ENCODE results near the gene MORN1.
A peak's percentile ranks its signal among the peaks of the same experiment; 100 is the strongest.

Gene MORN1

GRCh38 chr1:2303781-2304180, 87.6 kb downstream of the MORN1 start:
- Histone ChIP-seq H3K27ac (no peak overlapping the region), H3K9me3 (ENCODE audit: low read depth, low read length) (no peaks in the 10 kb centered on the region), H3K9ac (ENCODE audit: insufficient read length) (no peak overlapping the region), H3K4me3 (no peak overlapping the region), H3K36me3 (ENCODE audit: insufficient read depth, low read length) (peaks cover 38% of the 10 kb centered on the region)
- no peak for DNase-seq (ENCODE audit: low read depth, low spot score)
- no peak for TF ChIP-seq POLR2AphosphoS5 (IDR thresholded peaks at IDR 0.05; ENCODE audit: borderline replicate concordance, low read depth, low read length)
- TF ChIP-seq FOXP2 (optimal IDR thresholded peaks at IDR 0.05; ENCODE audit: control extremely low read depth, extremely low read length, insufficient read depth) = no peak
- TF ChIP-seq EZH2 (IDR thresholded peaks at IDR 0.05) = no peak

GRCh38 chr1:2303016-2303775, 88.2 kb downstream of the MORN1 start:
- no peak for DNase-seq (ENCODE audit: low read depth, low spot score)
- Histone ChIP-seq H3K36me3 (ENCODE audit: insufficient read depth, low read length) (peaks cover 33% of the 10 kb centered on the region), H3K4me3 (no peak overlapping the region), H3K9me3 (ENCODE audit: low read depth, low read length) (no peaks in the 10 kb centered on the region), H3K9ac (ENCODE audit: insufficient read length) (no peak overlapping the region), H3K27ac (no peak overlapping the region)
- no peak for TF ChIP-seq EZH2 (IDR thresholded peaks at IDR 0.05)
- no peak for TF ChIP-seq FOXP2 (optimal IDR thresholded peaks at IDR 0.05; ENCODE audit: control extremely low read depth, extremely low read length, insufficient read depth)
- no peak for TF ChIP-seq POLR2AphosphoS5 (IDR thresholded peaks at IDR 0.05; ENCODE audit: borderline replicate concordance, low read depth, low read length)

DNA sequence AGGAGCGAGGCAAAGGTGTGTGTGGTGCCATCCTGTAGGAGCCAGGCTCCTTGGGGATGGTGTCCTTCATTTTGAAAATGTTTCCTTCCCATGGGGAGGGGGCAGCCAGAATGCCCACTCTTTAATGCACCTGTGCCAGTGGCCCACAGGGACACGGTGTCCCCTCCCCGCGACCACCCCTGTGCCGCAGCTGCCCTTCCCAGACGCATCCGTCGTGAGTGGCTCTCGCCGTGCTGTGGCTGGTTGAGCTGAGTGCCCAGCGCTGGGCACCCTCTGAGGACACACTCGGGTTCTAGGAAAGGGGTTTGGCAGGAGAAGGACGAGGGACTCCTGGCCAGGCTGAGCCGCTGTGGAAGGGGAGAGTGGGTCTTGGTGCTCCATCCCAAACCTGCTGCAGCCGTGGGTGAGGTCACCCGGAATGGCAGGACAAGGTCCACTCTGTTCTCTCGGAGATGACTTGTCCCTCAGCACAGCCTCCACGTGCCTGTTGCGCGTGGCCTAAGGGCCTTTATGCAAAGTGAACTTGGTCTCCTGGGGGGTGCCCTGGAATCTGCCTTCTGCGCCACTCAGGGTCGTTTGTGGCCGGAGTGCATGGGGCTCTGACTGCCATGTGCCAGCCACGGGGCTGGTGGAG, 88.9 kb downstream of the MORN1 start:
- DNase-seq (ENCODE audit: low read depth, low spot score) = no peak
- TF ChIP-seq POLR2AphosphoS5 (IDR thresholded peaks at IDR 0.05; ENCODE audit: borderline replicate concordance, low read depth, low read length) = no peak
- TF ChIP-seq EZH2 (IDR thresholded peaks at IDR 0.05) = no peak
- TF ChIP-seq FOXP2 (optimal IDR thresholded peaks at IDR 0.05; ENCODE audit: control extremely low read depth, extremely low read length, insufficient read depth) = no peak
- no peak overlapping the region for H3K9ac ChIP-seq (ENCODE audit: insufficient read length)
- peaks cover 25% of the 10 kb centered on the region for H3K36me3 ChIP-seq (ENCODE audit: insufficient read depth, low read length)
- no peak overlapping the region for H3K27ac ChIP-seq
- no peak overlapping the region for H3K4me3 ChIP-seq
- no peaks in the 10 kb centered on the region for H3K9me3 ChIP-seq (ENCODE audit: low read depth, low read length)

DNA sequence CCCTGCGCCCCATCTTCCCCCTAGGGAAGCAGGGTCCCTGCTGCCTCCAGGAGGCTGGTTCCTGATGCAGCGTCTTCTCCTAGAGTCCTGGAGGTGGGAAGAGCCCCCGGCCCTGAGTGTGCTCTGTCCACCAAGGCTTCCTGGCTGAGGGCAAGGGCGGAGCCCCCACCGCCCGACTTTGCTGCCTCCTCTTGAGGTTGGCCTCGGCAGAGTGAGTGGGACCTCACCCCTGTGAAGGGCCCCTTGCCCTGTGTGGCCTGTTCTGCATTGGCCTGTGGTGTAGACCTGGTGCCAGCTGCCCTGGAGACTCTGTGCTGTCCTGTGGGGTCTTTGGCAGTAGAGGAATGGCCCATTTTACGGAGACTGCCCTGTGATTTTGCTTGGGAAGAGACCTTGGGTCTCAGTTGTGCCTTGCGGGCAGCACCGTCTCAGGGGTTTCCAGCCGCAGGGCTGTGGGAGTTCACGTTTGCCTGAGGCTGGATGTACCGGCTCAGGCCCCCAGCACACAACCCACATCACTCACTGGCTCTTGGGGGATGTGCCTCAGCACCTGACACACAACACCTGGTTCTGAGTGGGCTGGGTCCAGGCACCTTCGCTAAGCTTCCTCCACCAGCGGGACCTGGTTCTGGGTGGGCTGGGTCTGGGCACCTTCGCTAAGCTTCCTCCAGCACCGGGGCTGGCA, 89.6 kb downstream of the MORN1 start:
- peaks cover 18% of the 10 kb centered on the region for H3K36me3 ChIP-seq (ENCODE audit: insufficient read depth, low read length)
- H3K9ac ChIP-seq (ENCODE audit: insufficient read length) = no peak overlapping the region
- TF ChIP-seq FOXP2 (optimal IDR thresholded peaks at IDR 0.05; ENCODE audit: control extremely low read depth, extremely low read length, insufficient read depth) = no peak
- TF ChIP-seq EZH2 (IDR thresholded peaks at IDR 0.05) = no peak
- no peak for TF ChIP-seq POLR2AphosphoS5 (IDR thresholded peaks at IDR 0.05; ENCODE audit: borderline replicate concordance, low read depth, low read length)
- H3K4me3 ChIP-seq = no peak overlapping the region
- DNase-seq (ENCODE audit: low read depth, low spot score) = no peak
- no peaks in the 10 kb centered on the region for H3K9me3 ChIP-seq (ENCODE audit: low read depth, low read length)
- H3K27ac ChIP-seq = no peak overlapping the region

GRCh38 chr1:2300851-2301606, 90.3 kb downstream of the MORN1 start:
- H3K9ac ChIP-seq (ENCODE audit: insufficient read length) = peak overlapping the region; percentile 32
- peaks cover 15% of the 10 kb centered on the region; the same call in 1 of the 2 replicates for H3K36me3 ChIP-seq (ENCODE audit: insufficient read depth, low read length)
- DNase-seq (ENCODE audit: low read depth, low spot score) = peak; percentile 37
- peak overlapping the region; percentile 71 for H3K4me3 ChIP-seq
- no peaks in the 10 kb centered on the region for H3K9me3 ChIP-seq (ENCODE audit: low read depth, low read length)
- peak overlapping the region; percentile 64 for H3K27ac ChIP-seq
- no peak for TF ChIP-seq POLR2AphosphoS5 (IDR thresholded peaks at IDR 0.05; ENCODE audit: borderline replicate concordance, low read depth, low read length)
- no peak for TF ChIP-seq EZH2 (IDR thresholded peaks at IDR 0.05)
- no peak for TF ChIP-seq FOXP2 (optimal IDR thresholded peaks at IDR 0.05; ENCODE audit: control extremely low read depth, extremely low read length, insufficient read depth)

DNA sequence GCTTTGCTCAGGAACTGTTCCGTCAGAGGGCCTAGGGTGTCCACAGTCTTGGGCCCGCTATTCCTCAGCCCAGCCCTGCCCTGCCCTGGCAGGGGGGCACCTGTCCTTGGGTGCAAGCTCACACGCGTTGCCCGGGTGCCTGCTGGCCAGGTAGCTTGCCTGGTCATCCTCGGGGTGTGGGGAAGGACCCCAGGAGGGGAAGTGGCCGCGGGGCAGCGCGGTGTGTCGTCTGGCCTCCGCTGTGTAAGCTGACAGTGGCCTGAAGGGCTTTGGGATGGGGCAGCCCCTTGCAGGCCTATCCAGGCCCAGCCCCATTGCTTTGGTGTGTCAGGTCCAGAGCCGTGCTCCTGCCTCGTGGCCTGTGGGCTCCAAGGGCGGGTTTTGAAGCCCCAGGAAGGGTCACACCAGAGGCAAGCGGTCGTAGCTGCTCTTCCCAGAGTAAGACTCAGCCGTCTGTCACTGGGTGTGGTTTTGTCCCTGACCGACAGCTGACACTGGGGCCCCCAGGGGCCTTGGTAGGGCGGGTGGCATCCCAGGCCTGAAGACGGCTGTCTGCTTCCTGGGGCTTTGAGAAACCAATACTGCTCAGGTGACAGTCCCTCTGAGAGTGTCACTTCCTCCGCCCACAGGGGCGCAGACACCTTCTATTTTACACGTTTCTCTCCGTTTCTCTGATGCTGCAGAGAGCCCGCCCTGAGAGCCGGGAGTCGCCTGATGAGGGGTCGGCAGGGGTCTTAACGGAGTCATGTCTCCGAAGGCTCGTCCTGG, 91.2 kb downstream of the MORN1 start:
- peak overlapping the region; percentile 32 for H3K9ac ChIP-seq (ENCODE audit: insufficient read length)
- no peaks in the 10 kb centered on the region for H3K9me3 ChIP-seq (ENCODE audit: low read depth, low read length)
- peak overlapping the region; percentile 71 for H3K4me3 ChIP-seq
- no peak for DNase-seq (ENCODE audit: low read depth, low spot score)
- peak overlapping the region; percentile 64 for H3K27ac ChIP-seq
- TF ChIP-seq POLR2AphosphoS5 (IDR thresholded peaks at IDR 0.05; ENCODE audit: borderline replicate concordance, low read depth, low read length) = no peak
- no peak for TF ChIP-seq EZH2 (IDR thresholded peaks at IDR 0.05)
- no peak for TF ChIP-seq FOXP2 (optimal IDR thresholded peaks at IDR 0.05; ENCODE audit: control extremely low read depth, extremely low read length, insufficient read depth)
- H3K36me3 ChIP-seq (ENCODE audit: insufficient read depth, low read length) = peaks cover 12% of the 10 kb centered on the region; the same call in 1 of the 2 replicates

DNA sequence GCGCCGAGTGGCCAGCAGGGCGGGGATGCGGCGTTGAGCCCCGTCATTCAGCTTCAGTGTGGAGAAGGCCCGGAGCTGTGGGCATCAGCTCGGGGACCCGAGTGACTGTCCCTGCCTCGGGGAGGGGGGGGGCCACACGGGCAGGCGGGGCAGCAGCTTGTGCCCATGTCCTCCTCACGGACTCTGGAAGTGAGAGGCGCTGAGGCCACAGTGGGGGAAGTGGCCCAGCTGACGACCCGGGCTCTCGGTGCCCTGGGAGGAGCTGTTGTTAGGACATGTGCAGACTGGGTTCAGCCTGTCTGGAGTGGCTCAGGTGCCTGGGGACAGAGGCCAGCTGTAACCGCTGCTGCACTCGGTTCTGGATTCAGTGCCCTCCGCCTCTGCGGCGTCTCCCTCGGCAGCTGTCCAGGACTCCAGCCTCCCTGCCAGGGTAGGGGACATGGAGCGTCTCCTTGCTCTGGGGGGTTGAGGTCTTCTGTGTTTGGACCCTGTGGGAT, 92.2 kb downstream of the MORN1 start:
- DNase-seq (ENCODE audit: low read depth, low spot score) = no peak
- peaks cover 6% of the 10 kb centered on the region; the same call in 1 of the 2 replicates for H3K36me3 ChIP-seq (ENCODE audit: insufficient read depth, low read length)
- H3K27ac ChIP-seq = no peak overlapping the region
- TF ChIP-seq EZH2 (IDR thresholded peaks at IDR 0.05) = no peak
- no peak for TF ChIP-seq POLR2AphosphoS5 (IDR thresholded peaks at IDR 0.05; ENCODE audit: borderline replicate concordance, low read depth, low read length)
- no peak for TF ChIP-seq FOXP2 (optimal IDR thresholded peaks at IDR 0.05; ENCODE audit: control extremely low read depth, extremely low read length, insufficient read depth)
- H3K9me3 ChIP-seq (ENCODE audit: low read depth, low read length) = no peaks in the 10 kb centered on the region
- no peak overlapping the region for H3K9ac ChIP-seq (ENCODE audit: insufficient read length)
- H3K4me3 ChIP-seq = no peak overlapping the region

All from SK-N-MC (cell line).